GM18909 (cell line): Measurements from ENCODE around the gene CACNA2D3.
A peak's percentile ranks its signal among the peaks of the same experiment; 100 is the strongest.
"Not testable (repeated sequence)": the region's sequence is repeated elsewhere in the genome, so short reads cannot be mapped to it uniquely, and the experiment has no call there.

Experiments
- ATAC-seq: cut with Tn5 transposase; IDR thresholded peaks from one replicate; pipeline ENCODE4 v1.9.1; 2021; ENCODE audit warnings: mild to moderate bottlenecking; ENCODE audit not compliant: unreplicated experiment, poor library complexity

CACNA2D3 gene

GRCh38 chr3:54122324-54123002, at the start of gene CACNA2D3:
TSS of gene CACNA2D3 (plus strand) at chr3:54122552.
- no peak for ATAC-seq

- ATAC-seq: no peak
These were observed 49.0 kb upstream of the CACNA2D3 start for GRCh38 chr3:54073386-54073785.

GRCh38 chr3:54079314-54079713, 43.0 kb upstream of the CACNA2D3 start:
- no peak for ATAC-seq

GRCh38 chr3:54079730-54080325, 42.5 kb upstream of the CACNA2D3 start:
- ATAC-seq: no peak

GRCh38 chr3:54083921-54084320, 38.4 kb upstream of the CACNA2D3 start:
- no peak for ATAC-seq

- no peak for ATAC-seq
These were observed 36.4 kb upstream of the CACNA2D3 start for GRCh38 chr3:54085936-54086335.

GRCh38 chr3:54086652-54087405, 35.5 kb upstream of the CACNA2D3 start:
- ATAC-seq: no peak

- ATAC-seq: no peak
These were observed 34.6 kb upstream of the CACNA2D3 start for GRCh38 chr3:54087581-54088410.

- no peak for ATAC-seq
These were observed 28.7 kb upstream of the CACNA2D3 start for GRCh38 chr3:54093491-54094248.

GRCh38 chr3:54094926-54095325, 27.4 kb upstream of the CACNA2D3 start:
- no peak for ATAC-seq

- no peak for ATAC-seq
These were observed 23.0 kb upstream of the CACNA2D3 start for GRCh38 chr3:54099381-54099780.

- no peak for ATAC-seq
These were observed 18.3 kb upstream of the CACNA2D3 start for GRCh38 chr3:54104084-54104483.

GRCh38 chr3:54116129-54116528, 6.2 kb upstream of the CACNA2D3 start:
- not testable (repeated sequence) for ATAC-seq

- ATAC-seq: peak; percentile 79
These were observed 1.5 kb upstream of the CACNA2D3 start for GRCh38 chr3:54120657-54121413.

GRCh38 chr3:54121414-54122323, 683 bp upstream of the CACNA2D3 start:
- ATAC-seq: peak; percentile 3

- ATAC-seq: no peak
These were observed 837 bp downstream of the CACNA2D3 start for GRCh38 chr3:54123003-54123775.

GRCh38 chr3:54123776-54124196, 1.4 kb downstream of the CACNA2D3 start:
- no peak for ATAC-seq
